Transverse colon (tissue), 3 donors: ENCODE results near the gene VAC14.

ENCODE experiments used
- CTCF ChIP-seq, 5 experiments: fragments of 200-600 bp in 3 of 5; fragments of 450-650 bp in 2 of 5; sonication (generic) in 3 of 5; IDR thresholded peaks; 1 replicate in 2 of 5; 2 replicates in 3 of 5; pipeline ENCODE4 v1.5.1; 2016 to 2017; ENCODE audit warnings: antibody characterized with exemption in 5 of 5, inconsistent platforms in 3 of 5, mild to moderate bottlenecking in 2 of 5, moderate library complexity in 1 of 5
- POLR2A ChIP-seq: fragments of 450-650 bp; IDR thresholded peaks from one replicate; pipeline ENCODE4 v1.6.1; 2016; ENCODE audit warnings: antibody characterized with exemption, mild to moderate bottlenecking, moderate library complexity

GRCh38 chr16:70765491-70765890, 35.5 kb downstream of the VAC14 start:
- no peak for TF ChIP-seq CTCF (IDR thresholded peaks at IDR 0.05)
- TF ChIP-seq POLR2A, result no peak
